ENCODE results near the gene FUT6. TPM values are rescaled to one million over a fixed set of nuclear protein-coding genes. Genes with fewer than 3 reads are reported as not detected.

The FUT6 gene
- total RNA-seq, 1 donor from 2014 or later, result 1.1 TPM

DNA sequence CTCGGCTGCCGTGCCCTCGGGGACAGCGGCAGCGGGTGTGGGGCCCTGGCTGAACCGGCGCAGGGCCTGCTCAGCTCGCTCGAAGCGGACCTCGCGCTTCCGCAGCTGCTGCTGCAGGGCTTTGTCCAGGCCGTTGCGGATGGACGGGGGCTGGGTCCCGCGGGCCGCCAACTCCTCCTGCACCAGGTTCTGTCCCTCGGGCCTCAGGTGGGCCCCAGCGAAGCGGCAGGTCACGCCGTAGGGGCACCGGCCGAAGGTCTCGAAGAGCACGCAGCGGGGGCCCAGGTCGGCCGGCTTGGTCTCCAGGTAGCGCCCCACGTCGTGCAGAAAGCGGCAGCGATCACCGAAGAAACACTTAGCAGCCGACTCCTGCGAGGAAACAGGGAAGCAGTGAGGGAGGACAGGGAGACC lies 50.1 kb downstream of the FUT6 start:
- no peaks in the 10 kb centered on the region for H3K27me3 ChIP-seq (ENCODE audit: low read depth)
- H3K27ac ChIP-seq, result no peak overlapping the region
- intact Hi-C loops (cut with DNase I), result no loop called here
- H3K36me3 ChIP-seq, result peaks cover 59% of the 10 kb centered on the region
- H3K4me3 ChIP-seq, result no peak overlapping the region
- H3K9me3 ChIP-seq, result no peaks in the 10 kb centered on the region
- ATAC-seq (no peak), DNase-seq (no peak)
- H3K4me1 ChIP-seq, result peaks cover 9% of the 10 kb centered on the region
- TF ChIP-seq, protein P1, sequence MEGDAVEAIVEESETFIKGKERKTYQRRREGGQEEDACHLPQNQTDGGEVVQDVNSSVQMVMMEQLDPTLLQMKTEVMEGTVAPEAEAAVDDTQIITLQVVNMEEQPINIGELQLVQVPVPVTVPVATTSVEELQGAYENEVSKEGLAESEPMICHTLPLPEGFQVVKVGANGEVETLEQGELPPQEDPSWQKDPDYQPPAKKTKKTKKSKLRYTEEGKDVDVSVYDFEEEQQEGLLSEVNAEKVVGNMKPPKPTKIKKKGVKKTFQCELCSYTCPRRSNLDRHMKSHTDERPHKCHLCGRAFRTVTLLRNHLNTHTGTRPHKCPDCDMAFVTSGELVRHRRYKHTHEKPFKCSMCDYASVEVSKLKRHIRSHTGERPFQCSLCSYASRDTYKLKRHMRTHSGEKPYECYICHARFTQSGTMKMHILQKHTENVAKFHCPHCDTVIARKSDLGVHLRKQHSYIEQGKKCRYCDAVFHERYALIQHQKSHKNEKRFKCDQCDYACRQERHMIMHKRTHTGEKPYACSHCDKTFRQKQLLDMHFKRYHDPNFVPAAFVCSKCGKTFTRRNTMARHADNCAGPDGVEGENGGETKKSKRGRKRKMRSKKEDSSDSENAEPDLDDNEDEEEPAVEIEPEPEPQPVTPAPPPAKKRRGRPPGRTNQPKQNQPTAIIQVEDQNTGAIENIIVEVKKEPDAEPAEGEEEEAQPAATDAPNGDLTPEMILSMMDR (IDR thresholded peaks at IDR 0.05), result no peak

DNA sequence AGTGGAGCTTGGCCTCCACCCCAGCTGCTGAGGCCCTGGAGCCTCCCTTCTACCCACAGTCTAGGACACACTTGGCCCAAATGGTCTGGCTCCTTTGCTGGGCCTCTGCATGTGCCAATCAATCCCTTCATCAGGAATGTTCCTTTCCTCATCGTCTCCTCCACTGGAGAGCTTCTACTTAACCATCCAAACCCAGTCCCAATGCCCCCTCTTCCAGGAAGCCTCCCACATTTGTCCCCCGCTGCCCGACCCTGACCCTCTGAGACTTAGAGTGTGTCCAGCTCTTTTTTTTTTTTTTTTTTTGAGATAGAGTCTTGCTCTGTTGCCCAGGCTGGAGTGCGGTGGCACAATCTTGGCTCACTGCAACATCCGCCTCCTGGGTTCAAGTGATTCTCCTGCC lies 51.1 kb downstream of the FUT6 start:
- peaks cover 66% of the 10 kb centered on the region for H3K36me3 ChIP-seq
- no peak for DNase-seq

DNA sequence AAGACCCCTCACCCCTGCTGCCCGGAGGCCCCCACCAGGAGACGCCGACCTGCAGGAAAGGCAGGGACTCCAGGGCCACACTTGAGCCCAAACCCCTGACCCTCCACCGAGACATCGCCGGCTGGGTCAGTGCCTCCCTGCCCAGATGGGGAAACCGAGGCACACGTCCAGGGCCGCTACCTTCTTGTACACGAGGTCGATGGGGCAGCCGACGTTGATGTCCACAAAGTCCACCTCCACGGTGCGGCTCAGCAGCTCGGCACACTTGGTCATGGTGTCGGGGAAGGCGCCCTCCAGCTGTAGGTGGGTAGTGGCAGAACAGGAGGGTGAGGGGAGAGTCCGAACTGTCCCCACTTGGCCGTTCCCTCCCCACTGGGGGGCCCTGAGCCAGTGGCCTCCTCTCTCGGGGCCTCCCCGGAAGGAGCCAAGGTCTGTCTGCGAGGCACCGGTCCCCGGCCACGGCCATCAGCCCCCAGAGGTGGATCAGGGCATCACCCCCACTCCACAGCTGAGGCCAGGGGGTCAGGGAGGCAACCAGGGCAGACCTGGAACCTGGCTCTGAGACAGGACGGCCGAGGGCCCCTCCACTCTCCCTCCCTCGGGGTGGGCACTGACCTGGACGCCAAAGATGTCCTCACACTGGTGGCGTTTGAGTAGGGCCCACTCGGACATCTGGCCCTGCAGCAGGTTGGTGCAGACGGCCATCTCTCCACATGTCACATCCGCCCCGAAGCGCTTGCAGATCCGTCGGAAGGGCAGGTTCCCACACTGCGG lies 51.9 kb downstream of the FUT6 start:
- DNase-seq (no peak), ATAC-seq (no peak)
- Histone ChIP-seq H3K4me1 (peaks cover 9% of the 10 kb centered on the region), H3K4me3 (no peak overlapping the region), H3K27me3 (ENCODE audit: low read depth) (no peaks in the 10 kb centered on the region), H3K9me3 (no peaks in the 10 kb centered on the region), H3K27ac (no peak overlapping the region), H3K36me3 (peaks cover 66% of the 10 kb centered on the region)
- TF ChIP-seq, protein P1 (IDR thresholded peaks at IDR 0.05), result no peak
- intact Hi-C loops (cut with DNase I), result no loop called here

More for the DNA sequence above, 51.1 kb downstream of the FUT6 start:
- H3K27ac ChIP-seq, result no peak overlapping the region
- intact Hi-C loops (cut with DNase I), result no loop called here
- no peak overlapping the region for H3K4me3 ChIP-seq
- TF ChIP-seq, protein P1 (IDR thresholded peaks at IDR 0.05), result no peak
- H3K27me3 ChIP-seq (ENCODE audit: low read depth), result no peaks in the 10 kb centered on the region
- no peaks in the 10 kb centered on the region for H3K9me3 ChIP-seq
- peaks cover 9% of the 10 kb centered on the region for H3K4me1 ChIP-seq
- ATAC-seq, result no peak

DNA sequence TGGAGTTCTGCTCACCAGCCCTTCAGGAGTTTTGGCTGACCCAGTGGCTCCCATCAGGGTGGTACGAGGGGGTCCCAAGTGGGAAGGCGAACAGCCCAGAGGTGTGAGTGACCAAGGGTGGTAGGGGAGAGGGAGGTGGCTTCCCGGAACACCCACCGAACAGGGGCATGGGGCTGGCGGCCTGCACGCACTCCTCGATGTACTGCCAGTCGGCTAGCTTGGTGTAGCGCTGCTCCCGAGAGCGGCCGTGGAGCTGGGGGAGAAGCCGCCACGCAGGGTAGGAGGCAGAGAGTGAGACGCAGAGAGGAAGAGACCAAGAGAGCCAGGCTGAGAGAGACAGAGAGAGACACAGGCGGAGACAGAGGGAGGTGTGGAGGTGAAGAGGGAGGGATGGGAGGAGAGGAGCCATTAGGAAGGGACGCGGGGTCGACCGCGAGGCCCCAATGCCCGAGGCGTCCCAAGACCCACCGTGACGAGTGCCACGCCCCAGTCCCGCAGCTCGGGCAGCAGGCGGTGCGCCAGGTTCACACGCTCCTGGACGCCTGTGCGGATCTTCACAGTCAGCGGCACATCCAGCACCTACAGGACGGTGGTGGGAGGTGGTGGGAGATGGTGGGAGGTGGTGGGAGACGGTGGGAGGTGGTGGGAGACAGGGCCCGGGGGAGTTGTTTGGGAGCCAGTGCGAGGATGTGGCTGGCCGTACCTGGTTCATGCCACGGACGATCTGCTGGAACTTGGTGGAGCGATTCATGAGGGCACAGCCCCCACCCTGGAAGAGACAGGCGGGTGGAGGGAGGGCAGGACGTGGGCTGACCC lies 52.7 kb downstream of the FUT6 start:
- Histone ChIP-seq H3K36me3 (peaks cover 66% of the 10 kb centered on the region), H3K27ac (no peak overlapping the region), H3K4me3 (no peak overlapping the region), H3K9me3 (no peaks in the 10 kb centered on the region), H3K4me1 (peaks cover 9% of the 10 kb centered on the region), H3K27me3 (ENCODE audit: low read depth) (no peaks in the 10 kb centered on the region)
- no peak for DNase-seq
- intact Hi-C loops (cut with DNase I), result no loop called here
- no peak for ATAC-seq
- TF ChIP-seq, protein P1 (IDR thresholded peaks at IDR 0.05), result no peak

DNA sequence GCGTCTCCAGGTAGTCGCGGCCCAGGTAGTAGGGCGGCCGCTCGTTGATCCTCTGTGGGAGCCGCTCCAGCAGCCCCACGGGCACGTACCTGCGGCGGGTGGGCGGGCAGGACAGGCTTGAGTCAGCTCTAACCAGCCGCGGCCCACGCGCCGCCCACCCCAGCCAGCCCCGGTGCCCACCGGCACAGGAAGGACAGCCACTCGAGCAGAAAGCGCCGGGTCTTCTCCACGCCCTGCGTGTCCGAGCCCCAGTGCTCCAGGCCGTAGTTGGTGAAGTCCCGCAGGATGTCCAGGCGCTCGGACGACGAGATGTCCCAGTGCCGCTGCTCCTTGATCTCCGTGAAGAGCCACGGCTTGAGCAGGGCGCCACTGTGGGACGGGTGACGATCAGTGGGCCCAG lies 54.1 kb downstream of the FUT6 start:
- TF ChIP-seq, protein P1 (IDR thresholded peaks at IDR 0.05), result no peak
- Histone ChIP-seq H3K27ac (no peak overlapping the region), H3K4me3 (no peak overlapping the region), H3K36me3 (peaks cover 66% of the 10 kb centered on the region), H3K27me3 (ENCODE audit: low read depth) (no peaks in the 10 kb centered on the region), H3K4me1 (peaks cover 9% of the 10 kb centered on the region), H3K9me3 (no peaks in the 10 kb centered on the region)
- DNase-seq (no peak), ATAC-seq (no peak)
- intact Hi-C loops (cut with DNase I), result no loop called here

Data from lower lobe of right lung (tissue), 2 donors.